GM21825 (cell line): ENCODE data around the gene ERC2.

Source experiments
- ATAC-seq: cut with Tn5 transposase; IDR thresholded peaks from one replicate; pipeline ENCODE4 v1.9.1; 2021; ENCODE audit warnings: mild to moderate bottlenecking, moderate library complexity; ENCODE audit not compliant: unreplicated experiment

ERC2 gene

DNA sequence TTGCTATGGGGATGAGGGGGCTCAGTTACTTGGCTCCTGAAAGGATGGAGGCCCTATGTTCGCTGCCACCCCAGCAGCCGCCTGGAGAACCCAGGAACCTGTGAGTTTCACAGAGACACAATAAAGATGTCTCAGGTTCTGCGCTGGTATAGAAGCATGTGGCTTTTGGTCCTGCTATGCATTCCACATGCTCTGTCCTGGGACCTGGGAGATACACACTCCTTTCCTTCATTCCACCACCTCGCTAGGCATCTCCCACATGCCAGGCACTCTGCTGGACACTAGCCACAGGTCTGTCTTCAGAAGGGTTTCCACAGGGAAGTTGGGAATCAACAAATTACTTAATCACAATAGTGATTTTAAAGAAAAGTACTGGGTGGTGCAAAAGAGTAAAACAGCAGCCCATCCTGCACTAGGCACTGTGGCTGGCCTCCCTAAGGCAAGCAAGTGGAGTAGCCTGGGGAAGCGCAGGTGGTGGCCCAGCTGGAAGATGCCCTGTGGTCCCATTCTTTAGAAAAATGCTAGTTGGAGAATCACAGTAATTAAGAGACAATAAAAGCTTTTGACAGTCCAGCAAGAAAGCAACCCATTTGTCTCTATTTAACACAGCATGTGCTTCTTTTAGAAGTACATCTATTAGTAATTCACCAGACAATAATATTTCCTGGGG, 572.2 kb downstream of the ERC2 start:
- no peak for ATAC-seq

DNA sequence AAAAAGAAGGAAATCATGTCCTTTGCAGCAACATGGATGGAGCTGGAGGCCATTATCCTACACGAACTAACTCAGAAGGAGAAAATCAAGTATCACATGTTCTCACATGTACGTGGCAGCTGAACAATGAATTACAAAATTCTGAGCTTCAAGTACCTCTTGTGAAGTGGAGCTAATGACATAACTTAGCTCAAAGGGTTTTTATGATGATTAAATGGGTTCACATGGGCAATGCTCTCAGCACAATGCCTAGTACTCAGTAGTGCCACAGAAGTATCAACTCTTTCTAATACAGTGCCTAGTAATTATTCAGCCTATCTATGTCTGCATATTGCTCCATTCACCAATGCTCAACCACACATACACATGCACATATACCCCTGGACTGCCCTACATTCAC, 573.7 kb downstream of the ERC2 start:
- no peak for ATAC-seq

DNA sequence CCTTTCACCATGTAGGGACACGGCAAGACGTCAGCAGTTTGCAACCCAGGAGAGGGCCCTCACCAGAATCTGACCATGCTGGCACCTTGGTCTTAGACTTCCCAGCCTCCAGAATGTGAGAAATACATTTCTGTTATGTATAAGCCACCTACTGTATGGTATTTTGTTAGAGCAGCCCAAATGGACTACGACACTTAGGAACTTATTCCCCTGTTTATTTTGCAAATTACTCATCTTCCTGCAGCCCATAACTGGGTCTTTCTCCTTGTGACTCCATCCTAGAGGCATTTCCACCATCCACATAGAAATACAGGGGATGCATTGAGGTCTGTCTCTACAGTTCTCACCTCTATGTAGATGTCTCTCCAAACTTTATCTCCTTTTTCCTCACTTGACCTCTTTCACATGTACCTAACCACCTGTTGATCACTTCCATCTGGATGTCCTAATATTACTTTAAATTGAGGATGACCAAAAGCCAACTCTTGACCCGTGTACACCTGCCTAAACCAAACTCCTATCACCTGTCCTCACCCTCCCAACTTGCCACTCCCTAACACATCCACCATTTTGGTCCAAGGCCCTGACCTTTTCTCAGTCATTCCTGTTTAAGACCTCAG, 575.1 kb downstream of the ERC2 start:
- no peak for ATAC-seq

DNA sequence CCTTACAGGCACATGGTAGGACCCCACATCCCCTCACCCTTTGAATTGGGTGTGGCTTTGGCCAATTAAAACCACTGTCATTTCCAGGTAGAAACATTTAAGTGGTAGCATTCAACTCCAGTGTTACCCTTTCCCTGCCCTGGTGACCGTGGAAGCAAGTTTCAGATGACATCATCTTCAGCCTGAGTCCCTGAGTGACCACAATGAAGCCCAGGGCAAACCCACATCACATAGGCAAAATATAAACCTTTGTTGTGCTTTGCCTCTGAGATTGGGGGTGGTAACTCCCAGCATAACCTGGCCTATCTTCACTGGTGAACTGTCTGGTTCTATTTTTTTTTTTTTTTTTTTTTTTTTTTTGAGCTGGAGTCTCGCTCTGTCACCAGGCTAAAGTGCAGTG, 577.2 kb downstream of the ERC2 start:
- ATAC-seq, result no peak

DNA sequence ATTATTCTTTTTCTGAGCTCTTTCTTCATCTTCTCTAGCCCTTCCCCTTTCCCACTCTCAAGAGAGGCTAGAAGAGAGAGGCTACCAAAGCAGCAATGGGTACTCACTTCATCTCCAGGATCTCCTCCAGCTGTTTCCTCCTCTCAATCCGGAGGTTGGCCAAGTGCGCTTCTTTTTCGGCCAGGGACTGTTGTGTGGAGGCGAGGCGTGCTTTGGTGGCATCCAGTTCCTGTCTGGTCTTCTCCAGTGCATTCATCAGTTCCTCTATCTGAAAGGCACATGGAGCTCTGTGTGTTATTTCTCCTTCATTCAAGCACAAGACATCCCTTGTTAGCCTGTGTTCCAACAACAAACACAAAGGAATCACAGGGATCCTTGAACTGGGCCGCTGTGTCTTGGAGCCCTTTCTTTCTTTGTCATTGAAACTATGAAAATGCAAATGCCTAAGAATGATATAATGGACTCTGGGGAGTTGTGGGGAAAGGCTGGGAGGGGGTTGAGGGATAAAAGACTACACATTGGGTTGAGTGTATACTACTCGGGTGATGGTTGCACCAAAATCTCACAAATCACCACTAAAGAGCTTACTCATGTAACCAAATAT, 579.9 kb downstream of the ERC2 start:
- ATAC-seq, result no peak

DNA sequence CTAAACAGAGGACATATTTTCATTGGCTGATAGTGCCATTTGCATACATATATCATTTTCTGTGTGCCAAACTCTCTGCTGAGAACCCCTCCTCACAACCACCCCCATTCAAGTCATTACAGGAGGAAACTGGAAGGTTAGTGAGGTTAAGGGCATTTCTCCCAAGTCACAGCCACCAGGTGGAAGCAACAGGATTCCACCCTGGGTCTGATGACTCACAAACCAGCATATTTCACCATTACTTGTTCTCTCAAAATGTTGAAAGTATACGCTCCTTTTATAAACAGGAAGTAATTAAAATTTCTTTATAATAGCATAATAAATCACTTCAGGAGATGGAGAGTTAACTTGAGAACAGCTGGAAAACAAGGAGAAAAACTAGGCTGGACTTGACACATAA, 582.5 kb downstream of the ERC2 start:
- ATAC-seq, result no peak

DNA sequence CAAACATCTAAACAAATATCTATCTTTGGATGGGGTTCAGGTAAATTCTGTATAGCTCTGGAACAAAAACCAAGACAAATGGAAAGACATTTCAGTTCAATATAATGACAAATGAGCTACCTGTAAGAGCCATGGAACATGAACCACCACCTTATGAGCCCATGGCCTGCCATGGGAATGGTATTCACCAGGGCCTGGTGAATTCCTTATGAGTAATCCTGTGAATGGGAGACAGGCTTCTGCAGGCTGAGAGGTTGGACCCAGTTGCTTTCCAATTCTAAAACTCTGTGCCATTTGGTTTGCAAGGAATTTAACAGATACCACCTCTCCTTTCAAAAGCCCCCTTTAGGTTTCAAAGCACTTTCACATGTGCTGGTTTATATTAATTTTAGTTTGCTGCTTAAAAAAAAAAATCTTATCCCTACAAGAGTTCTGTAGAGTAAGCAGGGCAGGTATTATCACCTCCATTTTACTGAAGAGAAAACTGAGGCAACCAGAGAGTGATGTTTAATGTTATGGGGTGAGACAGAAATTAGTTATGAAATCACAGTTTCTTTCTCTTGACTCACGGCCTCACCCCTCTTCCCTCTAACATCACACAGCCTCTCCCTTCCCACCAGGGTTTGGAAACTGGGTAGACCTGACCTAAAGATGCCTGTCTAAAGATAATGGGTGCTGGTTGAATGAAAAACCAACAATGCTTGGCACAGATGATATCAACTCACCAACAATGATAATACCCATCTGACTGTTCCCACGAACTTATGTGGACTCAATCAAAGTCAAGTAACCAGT, 583.6 kb downstream of the ERC2 start:
- ATAC-seq, result no peak

DNA sequence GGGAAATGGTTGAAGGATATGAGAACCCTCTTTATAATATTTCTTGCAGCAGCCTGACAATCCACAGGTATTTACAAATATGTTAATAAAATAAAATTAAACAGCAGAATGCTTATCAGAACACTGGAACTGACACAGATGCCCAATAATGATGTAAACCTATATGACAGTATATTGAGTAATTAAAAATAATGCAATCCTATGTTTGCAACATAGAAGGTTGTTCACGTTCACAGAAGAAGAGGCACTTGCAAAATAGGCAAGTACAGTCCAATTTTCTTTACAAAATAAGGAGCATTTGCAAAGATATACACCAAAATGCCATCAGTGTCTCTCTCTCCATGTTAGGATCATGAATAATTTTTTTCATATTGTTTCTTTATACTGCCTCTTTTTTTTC, 584.2 kb downstream of the ERC2 start:
- no peak for ATAC-seq

DNA sequence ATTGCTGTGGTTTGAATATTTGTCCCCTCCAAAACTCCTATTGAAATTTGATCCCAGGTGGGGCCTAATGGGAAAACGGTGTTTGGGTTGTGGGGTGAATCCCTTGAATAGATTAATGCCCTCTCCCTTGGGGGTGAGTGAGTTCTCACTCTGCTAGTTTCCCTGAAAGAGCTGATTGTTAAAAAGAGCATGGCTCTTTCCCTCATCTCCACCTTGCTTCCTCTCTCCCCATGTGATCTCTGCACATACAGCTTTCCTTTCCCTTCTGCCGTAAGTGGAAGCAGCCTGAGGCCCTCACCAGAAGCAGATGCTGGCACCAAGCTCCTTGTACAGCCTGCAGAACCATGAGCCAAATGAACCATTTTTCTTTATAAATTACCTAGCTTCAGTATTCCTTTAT, 586.3 kb downstream of the ERC2 start:
- no peak for ATAC-seq

DNA sequence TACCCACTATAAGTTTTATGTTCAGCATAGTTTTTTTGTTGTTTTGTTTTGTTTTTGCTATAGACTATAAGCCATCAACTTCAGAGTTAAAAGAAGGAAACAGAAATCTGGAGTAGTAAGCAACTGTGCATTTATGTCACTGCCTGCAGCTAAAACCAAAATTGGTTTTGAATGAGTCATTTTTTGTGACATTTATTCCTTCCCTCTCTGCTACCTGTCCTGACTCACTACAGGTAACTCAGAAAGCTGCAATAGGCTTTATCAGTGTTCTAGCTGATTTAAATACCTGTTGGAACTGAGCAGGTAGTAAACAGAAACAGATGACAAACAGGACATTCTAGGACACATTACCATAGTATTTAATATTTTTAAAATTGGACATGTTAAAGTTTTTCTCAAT, 587.9 kb downstream of the ERC2 start:
- ATAC-seq, result no peak

DNA sequence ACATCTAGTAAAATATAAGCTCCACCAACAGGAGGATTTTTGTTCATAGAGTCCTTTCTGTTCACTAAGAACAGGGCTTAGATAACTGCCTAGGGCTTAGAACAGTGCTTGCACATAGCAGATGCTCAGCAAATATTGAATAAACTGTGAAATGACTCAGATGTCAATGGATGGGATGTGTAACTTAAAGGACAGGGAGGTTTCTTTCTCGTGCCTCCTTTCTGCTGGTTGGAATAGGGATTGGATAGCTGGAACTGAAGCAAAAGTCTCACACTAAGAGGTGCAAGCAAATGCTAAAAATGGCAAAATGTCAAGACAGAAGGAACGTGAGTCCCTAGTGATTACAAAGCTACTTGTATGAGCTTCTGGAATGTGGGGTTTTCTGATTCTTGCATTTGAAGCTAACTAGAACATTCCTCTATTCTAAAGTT, 588.4 kb downstream of the ERC2 start:
- ATAC-seq, result no peak

DNA sequence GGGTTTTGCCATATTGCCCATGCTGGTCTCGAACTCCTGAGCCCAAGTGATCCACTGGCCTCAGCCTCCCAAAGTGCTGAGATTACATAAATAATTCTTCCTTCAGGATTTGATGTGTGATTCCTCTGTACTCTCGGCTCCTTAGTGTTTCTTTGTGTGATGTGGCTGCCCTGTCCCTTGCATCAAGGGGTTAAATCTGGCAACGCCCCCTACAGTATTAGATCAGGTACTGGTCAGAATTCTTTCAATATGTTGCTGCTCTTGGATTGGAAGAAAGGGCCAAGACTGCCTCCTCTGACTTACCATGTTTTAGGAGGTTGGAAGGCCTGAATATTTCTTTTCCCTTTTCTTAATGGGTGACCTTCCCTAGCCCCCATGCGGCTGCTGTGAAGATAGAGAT, 590.6 kb downstream of the ERC2 start:
- no peak for ATAC-seq

DNA sequence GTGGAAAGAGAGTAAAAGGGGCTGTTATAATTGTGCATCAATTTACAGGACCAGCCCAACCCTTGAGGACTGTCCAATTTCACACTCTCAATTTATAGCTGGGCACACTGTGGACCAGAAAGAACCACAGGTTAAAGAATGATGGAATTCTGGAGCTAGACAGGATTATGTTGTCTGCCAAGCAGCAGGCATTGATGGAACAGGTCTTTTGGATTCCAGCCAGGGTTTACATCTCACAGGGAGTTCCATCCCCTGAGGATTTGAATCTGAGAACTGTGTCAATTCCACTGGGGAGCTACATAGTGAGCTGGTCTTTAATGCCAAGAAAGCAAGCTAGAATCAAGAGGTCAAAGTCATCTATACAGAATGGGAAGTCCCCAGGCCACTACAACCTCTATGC, 591.7 kb downstream of the ERC2 start:
- no peak for ATAC-seq

DNA sequence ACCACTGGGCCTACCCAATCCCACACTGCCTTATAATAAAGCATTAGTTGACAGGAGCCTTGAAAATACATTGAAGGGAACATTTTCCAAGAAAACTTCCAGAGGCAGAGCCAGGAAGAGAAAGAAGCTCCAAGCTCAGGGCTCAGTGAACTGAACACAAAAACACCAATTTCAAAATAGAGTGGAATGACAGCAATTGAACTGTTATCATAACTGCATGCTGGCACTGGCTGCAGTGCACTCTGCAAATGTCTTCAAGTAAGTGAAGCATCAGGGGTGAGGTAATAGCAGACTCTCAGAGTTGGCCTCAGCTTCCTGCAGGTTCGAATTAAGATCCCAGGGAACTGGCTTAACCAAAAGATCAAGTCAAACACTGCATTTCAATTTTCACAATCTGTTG, 593.2 kb downstream of the ERC2 start:
- no peak for ATAC-seq

DNA sequence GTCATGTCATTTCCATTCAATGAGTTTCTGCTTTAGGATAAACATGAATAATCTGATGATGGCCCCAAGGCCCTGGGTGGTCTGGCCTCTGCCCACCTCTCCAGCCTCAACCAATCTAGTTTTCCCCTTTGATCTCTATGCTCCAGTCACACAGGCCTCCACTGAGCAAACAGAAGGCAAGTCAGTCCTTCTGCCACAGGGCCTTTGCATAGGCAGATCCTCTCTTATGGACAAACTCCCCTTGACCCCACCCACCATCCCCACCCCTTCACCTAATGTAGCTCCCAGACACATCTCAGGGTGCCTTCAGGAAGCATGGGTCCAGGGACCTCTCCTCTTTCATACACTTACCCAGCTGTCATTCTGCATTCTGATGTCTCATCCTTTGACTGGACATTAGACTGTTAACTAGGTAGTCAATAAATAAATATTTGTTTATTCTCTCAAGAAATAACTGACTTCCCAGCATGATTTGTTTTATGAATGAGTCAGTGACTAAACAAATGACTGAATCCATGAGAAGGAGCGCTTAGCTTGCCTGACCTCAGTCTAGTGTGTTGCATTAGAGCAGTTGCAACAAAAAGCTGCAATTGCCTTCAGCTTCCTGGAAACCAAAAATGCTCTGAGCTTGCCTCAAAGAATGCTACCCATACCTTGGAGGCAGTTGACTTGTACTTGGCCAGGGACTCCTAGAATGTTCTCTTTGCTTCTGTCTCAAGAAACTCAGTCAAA, 594.6 kb downstream of the ERC2 start:
- ATAC-seq, result no peak

DNA sequence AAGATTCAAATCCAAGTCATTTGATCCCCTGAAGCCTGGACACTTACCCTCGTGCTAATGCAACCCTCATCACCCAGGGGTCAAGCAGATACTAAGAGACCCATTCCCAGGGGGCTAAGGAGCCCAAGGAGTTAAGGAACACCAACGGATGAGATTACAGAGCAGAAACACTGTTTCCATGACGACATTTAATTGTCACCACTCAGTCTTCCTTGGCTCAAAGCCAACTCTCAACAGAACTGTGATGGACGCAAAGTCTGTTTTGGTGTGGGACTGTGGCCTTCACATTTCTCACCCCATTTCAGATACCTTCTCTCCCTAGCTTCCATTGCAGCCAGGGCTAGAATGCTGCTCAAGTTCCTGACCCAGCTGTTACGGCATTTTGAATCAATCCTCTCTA, 597.7 kb downstream of the ERC2 start:
- no peak for ATAC-seq

DNA sequence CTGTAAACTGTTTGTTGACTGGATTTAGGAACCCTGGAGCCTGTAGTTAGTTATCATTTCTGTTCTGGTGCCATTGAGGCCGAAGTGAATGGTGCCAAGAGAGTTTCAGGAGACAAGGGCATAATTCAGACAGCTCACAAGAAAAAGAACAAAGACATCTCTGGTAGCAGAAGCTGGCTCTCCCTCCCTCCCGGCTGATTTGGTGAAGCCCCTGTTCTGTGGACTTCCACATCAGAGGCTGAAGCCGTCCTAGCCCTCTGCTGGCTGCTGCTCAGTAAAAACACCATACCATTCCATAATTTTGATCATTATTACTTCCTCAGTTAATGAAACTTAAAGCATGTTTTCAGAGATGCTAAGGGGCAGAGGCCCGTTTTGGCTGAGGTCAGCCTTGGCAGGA, 599.9 kb downstream of the ERC2 start:
- ATAC-seq, result no peak

DNA sequence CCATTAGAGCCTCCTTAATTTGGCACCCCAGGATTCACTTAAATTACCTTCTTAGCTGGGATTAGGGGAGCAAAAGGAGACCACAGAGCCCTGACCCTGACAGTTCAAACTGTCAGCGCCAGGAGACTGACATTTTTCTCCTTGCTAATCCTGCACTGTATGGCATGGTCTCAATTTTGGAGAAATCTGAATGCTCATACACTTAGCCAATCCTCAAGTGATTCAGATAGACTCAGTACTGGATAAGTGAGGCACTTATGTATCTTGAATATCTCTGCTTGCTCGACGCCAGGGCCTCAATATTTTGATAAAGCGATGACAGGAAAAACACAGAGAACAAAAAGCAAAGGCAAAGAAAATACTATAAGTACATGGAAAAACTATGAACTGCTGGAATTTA, 605.2 kb downstream of the ERC2 start:
- no peak for ATAC-seq

DNA sequence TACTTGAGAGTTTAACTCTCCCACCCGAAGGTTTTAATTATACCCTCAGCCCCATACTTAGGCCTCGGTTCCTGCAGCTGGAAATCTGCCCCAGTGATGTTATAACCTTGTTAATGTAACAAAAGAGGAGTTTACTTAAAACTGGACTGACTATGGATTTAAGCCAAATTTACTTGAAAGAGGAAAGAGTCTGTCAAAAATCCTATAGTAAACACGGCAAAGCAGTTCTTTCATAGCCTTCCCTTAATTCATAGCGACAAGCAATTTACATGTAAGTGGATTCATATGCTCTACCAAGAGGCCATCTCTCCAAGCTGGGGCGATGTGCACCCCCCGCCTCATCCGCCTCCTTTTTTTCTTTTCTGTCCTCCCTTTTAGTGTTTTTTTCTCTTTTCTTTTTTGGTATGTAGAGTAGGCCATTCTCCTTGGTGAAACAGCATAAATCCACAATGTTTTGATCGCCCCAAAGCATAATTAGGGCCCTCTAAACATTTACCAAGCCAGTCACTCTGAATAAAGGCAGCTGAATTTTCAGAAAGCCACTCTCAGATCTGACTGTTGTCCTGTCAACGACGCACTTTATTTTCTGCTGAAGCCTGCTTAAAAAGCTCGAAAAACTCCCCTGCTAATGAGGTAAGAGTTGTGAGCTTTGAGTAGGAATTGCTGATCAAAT, 608.1 kb downstream of the ERC2 start:
- no peak for ATAC-seq

DNA sequence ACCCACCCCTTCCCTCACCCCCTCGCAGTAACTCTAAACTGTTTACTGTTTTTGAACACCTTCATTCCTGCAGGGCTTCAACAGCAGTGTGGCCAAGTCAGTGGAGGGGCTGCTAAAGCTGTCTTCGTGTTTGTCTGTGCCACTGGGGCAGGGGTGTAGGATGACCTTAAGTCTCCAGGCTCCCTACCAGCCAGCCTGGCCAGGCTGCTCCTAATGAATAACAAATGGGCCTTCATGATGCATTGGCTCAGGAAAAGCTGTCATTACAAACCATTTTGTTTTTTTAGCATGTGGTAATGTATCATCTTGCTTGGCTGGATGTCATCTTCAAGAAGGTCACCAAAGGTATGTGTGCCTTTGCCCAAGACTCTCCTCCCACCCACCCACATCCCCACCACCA, 609.0 kb downstream of the ERC2 start:
- ATAC-seq, result no peak

DNA sequence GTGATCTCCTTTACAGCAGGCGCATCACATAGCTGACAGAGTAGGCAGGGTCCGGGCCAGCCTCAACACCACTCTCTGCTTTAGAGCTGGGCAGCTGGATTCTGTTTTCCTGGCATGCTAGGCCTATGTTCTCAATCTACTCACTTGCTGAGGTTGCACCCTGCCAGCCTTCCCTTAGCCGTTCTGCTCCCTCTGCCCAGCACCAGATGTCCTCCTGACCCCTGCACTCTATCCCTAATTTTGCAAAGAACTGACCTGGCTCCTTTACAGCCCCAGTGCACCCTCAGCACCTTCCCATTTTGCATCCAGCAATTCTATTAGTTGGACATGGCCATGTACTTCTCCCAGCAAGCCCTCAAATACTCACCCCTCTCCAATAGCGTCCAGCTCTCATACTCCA, 609.5 kb downstream of the ERC2 start:
- no peak for ATAC-seq
